Loucy (cell line): ENCODE measurements around the gene AGO3.

Experiments used
- H2AFZ ChIP-seq: fragments of 200-600 bp; sonication (generic); 2 replicates; pipeline ENCODE4 v1.6.0; 2016; ENCODE audit warnings: antibody characterized with exemption, mild to moderate bottlenecking, low read length, moderate library complexity
- H3F3A ChIP-seq: fragments of 200-600 bp; 2 replicates; pipeline ENCODE4 v1.6.0; 2016; ENCODE audit warnings: antibody characterized with exemption, low read depth, mild to moderate bottlenecking
- H3K27me3 ChIP-seq: fragments of 200-600 bp; sonication (generic); 2 replicates; pipeline ENCODE4 v1.6.1; 2014; ENCODE audit warnings: low read length, mild to moderate bottlenecking; ENCODE audit not compliant: insufficient read depth, poor library complexity, severe bottlenecking
- H3K36me3 ChIP-seq: fragments of 200-600 bp; sonication (generic); 2 replicates; pipeline ENCODE4 v1.6.1; 2016; ENCODE audit warnings: low read length; ENCODE audit not compliant: insufficient read depth
- H3K4me1 ChIP-seq: fragments of 200-600 bp; sonication (generic); 2 replicates; pipeline ENCODE4 v1.5.1; 2014; ENCODE audit warnings: low read length, mild to moderate bottlenecking; ENCODE audit not compliant: insufficient read depth, poor library complexity, severe bottlenecking
- H3K4me2 ChIP-seq: fragments of 200-600 bp; sonication (generic); 2 replicates; pipeline ENCODE4 v1.6.0; 2014; ENCODE audit warnings: antibody characterized with exemption, low read length, low read depth, mild to moderate bottlenecking; ENCODE audit not compliant: poor library complexity, severe bottlenecking
- H3K4me3 ChIP-seq: fragments of 200-600 bp; sonication (generic); 2 replicates; pipeline ENCODE4 v1.5.1; 2014; ENCODE audit warnings: low read length, mild to moderate bottlenecking, mixed read lengths; ENCODE audit not compliant: poor library complexity, severe bottlenecking
- H3K79me2 ChIP-seq: fragments of 200-600 bp; sonication (generic); 2 replicates; pipeline ENCODE4 v1.6.1; 2014; ENCODE audit warnings: low read length; ENCODE audit not compliant: insufficient read depth
- H3K9ac ChIP-seq: fragments of 200-600 bp; sonication (generic); 2 replicates; pipeline ENCODE4 v1.6.0; 2014; ENCODE audit warnings: mild to moderate bottlenecking, low read depth, low read length, moderate library complexity; ENCODE audit not compliant: poor library complexity, severe bottlenecking
- H3K9me2 ChIP-seq: fragments of 200-600 bp; sonication (generic); replicated peaks from 2 replicates; pipeline ENCODE4 v1.6.1; 2016; ENCODE audit warnings: low read depth, low read length, mixed read lengths
- H3K9me3 ChIP-seq: fragments of 200-600 bp; sonication (generic); 2 replicates; pipeline ENCODE4 v1.6.1; 2014; ENCODE audit warnings: mild to moderate bottlenecking, antibody characterized with exemption, low read length, low read depth; ENCODE audit not compliant: insufficient read depth
- H4K20me1 ChIP-seq: fragments of 200-600 bp; sonication (generic); 2 replicates; pipeline ENCODE4 v1.6.0; 2014; ENCODE audit warnings: antibody characterized with exemption, low read length, mild to moderate bottlenecking; ENCODE audit not compliant: insufficient read depth, poor library complexity, severe bottlenecking
- EZH2phosphoT487 ChIP-seq: fragments of 200-600 bp; IDR thresholded peaks from 2 replicates; pipeline ENCODE4 v1.6.1; 2018; ENCODE audit warnings: antibody characterized with exemption, mild to moderate bottlenecking, moderate library complexity, borderline replicate concordance
- TF ChIP-seq, protein P1 (sequence below): fragments of 200-600 bp; sonication (generic); conservative IDR thresholded peaks from 2 replicates; pipeline ENCODE4 v1.5.1; 2014; ENCODE audit warnings: mild to moderate bottlenecking, antibody characterized with exemption, low read length

AGO3 gene

DNA sequence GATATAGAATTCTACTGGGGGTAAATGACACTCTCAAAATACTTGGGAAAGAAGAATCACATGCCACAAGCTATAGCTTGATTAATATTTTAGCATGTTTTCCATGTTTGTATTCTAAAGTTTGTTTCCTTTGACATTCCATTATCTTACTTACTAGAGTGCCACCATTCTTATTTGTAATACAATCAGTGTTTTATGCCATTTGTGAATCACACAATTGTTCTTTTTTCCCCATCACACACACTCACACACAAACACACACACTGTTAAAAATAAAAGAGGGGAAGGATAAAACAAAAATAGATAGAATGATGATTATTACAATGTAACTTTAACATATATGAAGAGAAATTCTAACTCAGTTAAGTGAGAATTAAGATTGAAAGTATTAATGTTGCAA lies 137.0 kb downstream of the AGO3 start:
- H3K4me1 ChIP-seq = no peaks in the 10 kb centered on the region
- no peak overlapping the region for H3K9ac ChIP-seq
- H2AFZ ChIP-seq = no peak overlapping the region
- H3K36me3 ChIP-seq = no peaks in the 10 kb centered on the region
- H4K20me1 ChIP-seq = no peaks in the 10 kb centered on the region
- no peaks in the 10 kb centered on the region for H3K79me2 ChIP-seq
- no peak overlapping the region for H3K4me2 ChIP-seq
- no peak overlapping the region for H3K4me3 ChIP-seq
- TF ChIP-seq, protein P1, sequence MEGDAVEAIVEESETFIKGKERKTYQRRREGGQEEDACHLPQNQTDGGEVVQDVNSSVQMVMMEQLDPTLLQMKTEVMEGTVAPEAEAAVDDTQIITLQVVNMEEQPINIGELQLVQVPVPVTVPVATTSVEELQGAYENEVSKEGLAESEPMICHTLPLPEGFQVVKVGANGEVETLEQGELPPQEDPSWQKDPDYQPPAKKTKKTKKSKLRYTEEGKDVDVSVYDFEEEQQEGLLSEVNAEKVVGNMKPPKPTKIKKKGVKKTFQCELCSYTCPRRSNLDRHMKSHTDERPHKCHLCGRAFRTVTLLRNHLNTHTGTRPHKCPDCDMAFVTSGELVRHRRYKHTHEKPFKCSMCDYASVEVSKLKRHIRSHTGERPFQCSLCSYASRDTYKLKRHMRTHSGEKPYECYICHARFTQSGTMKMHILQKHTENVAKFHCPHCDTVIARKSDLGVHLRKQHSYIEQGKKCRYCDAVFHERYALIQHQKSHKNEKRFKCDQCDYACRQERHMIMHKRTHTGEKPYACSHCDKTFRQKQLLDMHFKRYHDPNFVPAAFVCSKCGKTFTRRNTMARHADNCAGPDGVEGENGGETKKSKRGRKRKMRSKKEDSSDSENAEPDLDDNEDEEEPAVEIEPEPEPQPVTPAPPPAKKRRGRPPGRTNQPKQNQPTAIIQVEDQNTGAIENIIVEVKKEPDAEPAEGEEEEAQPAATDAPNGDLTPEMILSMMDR = no peak
- no peak for TF ChIP-seq EZH2phosphoT487
- no peaks in the 10 kb centered on the region for H3K27me3 ChIP-seq
- H3K9me2 ChIP-seq = no peaks in the 10 kb centered on the region
- no peaks in the 10 kb centered on the region for H3K9me3 ChIP-seq
- H3F3A ChIP-seq = no peaks in the 10 kb centered on the region

DNA sequence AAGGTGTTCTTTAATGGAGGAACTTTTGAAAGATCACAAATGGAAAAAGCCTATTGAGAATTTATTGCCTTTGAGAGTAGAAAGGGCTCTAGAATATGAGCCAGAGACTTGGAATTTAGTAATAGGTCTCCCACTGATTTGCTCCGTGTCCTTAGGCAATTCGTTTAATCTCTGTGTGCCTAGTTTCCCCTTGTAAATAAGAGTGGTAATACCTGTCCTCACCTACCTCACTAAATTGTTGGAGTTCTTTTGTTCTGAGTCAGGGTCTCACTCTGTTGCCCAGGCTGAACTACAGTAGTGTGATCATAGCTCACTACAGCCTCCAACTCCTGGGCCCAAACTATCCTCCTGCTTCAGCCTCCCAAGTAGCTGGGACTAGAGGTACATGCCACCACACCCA lies 138.0 kb downstream of the AGO3 start:
- H3K4me3 ChIP-seq = no peak overlapping the region
- no peaks in the 10 kb centered on the region for H3K9me2 ChIP-seq
- no peaks in the 10 kb centered on the region for H3K9me3 ChIP-seq
- no peak overlapping the region for H2AFZ ChIP-seq
- H4K20me1 ChIP-seq = no peaks in the 10 kb centered on the region
- no peaks in the 10 kb centered on the region for H3K36me3 ChIP-seq
- TF ChIP-seq, protein P1 = no peak
- no peak for TF ChIP-seq EZH2phosphoT487
- no peaks in the 10 kb centered on the region for H3F3A ChIP-seq
- no peaks in the 10 kb centered on the region for H3K4me1 ChIP-seq
- no peaks in the 10 kb centered on the region for H3K79me2 ChIP-seq
- no peaks in the 10 kb centered on the region for H3K27me3 ChIP-seq
- no peak overlapping the region for H3K4me2 ChIP-seq
- no peak overlapping the region for H3K9ac ChIP-seq

DNA sequence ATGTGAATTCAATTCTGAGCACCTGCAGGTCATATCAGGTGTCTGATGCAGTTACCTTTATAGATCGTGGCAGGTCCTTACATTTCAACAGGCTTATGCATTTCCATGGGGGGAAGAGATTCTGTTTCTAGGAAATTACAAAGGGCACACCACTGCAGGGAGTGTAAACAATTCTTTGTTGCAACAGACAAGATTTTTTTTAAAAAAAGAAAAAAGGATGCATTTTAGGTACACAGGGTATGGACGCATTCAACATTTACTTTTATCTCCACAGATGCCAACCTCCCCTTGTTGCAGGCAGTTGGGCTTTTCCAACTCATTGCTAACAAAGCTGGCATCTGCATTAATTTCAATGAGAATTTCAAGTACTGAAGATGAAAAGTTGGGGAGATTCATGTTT lies 139.4 kb downstream of the AGO3 start:
- Histone ChIP-seq H3K9me3 (no peaks in the 10 kb centered on the region), H3K9me2 (no peaks in the 10 kb centered on the region), H3K4me2 (no peak overlapping the region), H2AFZ (no peak overlapping the region), H3K36me3 (no peaks in the 10 kb centered on the region), H3K4me1 (no peaks in the 10 kb centered on the region), H3K4me3 (no peak overlapping the region), H3K27me3 (no peaks in the 10 kb centered on the region), H3F3A (no peaks in the 10 kb centered on the region), H4K20me1 (no peaks in the 10 kb centered on the region), H3K9ac (no peak overlapping the region), H3K79me2 (no peaks in the 10 kb centered on the region)
- no peak for TF ChIP-seq EZH2phosphoT487
- TF ChIP-seq, protein P1 = no peak
